ENCODE data around the gene PPP6R1. TPM values are rescaled to one million over a fixed set of nuclear protein-coding genes. Genes with fewer than 3 reads are reported as not detected.

PPP6R1 gene
- total RNA-seq, 1 experiment from 2014 or later, result 79.7 TPM

- TF ChIP-seq CTCF (conservative IDR thresholded peaks at IDR 0.05), result no peak
- Histone ChIP-seq H3T11ph (ENCODE audit: low read length) (no peak overlapping the region), H2BK12ac (ENCODE audit: insufficient read length, low read depth, low read length) (no peak overlapping the region), H3K9ac (ENCODE audit: extremely low read depth, insufficient read length, low read length) (no peak overlapping the region), H3K23ac (ENCODE audit: insufficient read length, low read depth, low read length) (no peak overlapping the region), H3K27ac (ENCODE audit: insufficient read length, low read depth, low read length) (no peak overlapping the region), H3K14ac (ENCODE audit: insufficient read depth, low read length) (no peak overlapping the region), H3K4ac (ENCODE audit: low read depth, low read length) (no peak overlapping the region), H3K4me2 (ENCODE audit: insufficient read depth, insufficient read length, low read length) (no peak overlapping the region), H3K27me3 (ENCODE audit: insufficient read depth, low read length) (no peaks in the 10 kb centered on the region), H3K79me2 (ENCODE audit: insufficient read depth, low read length) (no peaks in the 10 kb centered on the region), H3K18ac (ENCODE audit: insufficient read length, low read depth, low read length) (no peak overlapping the region), H2BK120ac (ENCODE audit: low read depth, low read length, poor library complexity, severe bottlenecking) (no peak overlapping the region), H2AFZ (ENCODE audit: low read length) (no peak overlapping the region), H2BK5ac (ENCODE audit: insufficient read length, low read length) (no peak overlapping the region), H2BK15ac (ENCODE audit: low read depth, low read length) (no peak overlapping the region), H2AK5ac (ENCODE audit: insufficient read length, low read length) (no peak overlapping the region), H3K79me1 (ENCODE audit: insufficient read depth, low read depth, low read length, poor library complexity, severe bottlenecking) (no peaks in the 10 kb centered on the region), H2BK20ac (ENCODE audit: low read depth, low read length, poor library complexity, severe bottlenecking) (no peak overlapping the region), H3K9me3 (ENCODE audit: control insufficient read depth, low read depth, low read length) (no peaks in the 10 kb centered on the region), H4K20me1 (ENCODE audit: control insufficient read depth, insufficient read depth, insufficient read length) (no peaks in the 10 kb centered on the region), H4K91ac (ENCODE audit: insufficient read length, low read depth, low read length) (no peak overlapping the region), H4K8ac (replicated peaks; ENCODE audit: insufficient read length, low read depth, low read length) (no peak overlapping the region), H4K5ac (ENCODE audit: insufficient read length, low read depth, low read length) (no peak overlapping the region), H3K56ac (ENCODE audit: insufficient read length, low read depth, low read length) (no peak overlapping the region), H3K23me2 (ENCODE audit: insufficient read length, low read depth, low read length, poor library complexity, severe bottlenecking) (no peaks in the 10 kb centered on the region), H3K4me1 (ENCODE audit: insufficient read depth, low read length) (no peaks in the 10 kb centered on the region)
- Mint-ChIP-seq H3K4me3 (no peak overlapping the region; a peak in 1 of 5 replicates), H3K9me3 (no peaks in the 10 kb centered on the region; a peak in 2 of 5 replicates), H3K27me3 (ENCODE audit: low read depth) (peaks cover 30% of the 10 kb centered on the region), H3K4me1 (peaks cover 2 to 4% of the 10 kb centered on the region in 2 experiments; a peak in 2 of 4 replicates), H3K36me3 (ENCODE audit: insufficient read depth in 1 of 3, low read depth in 3 of 3) (no peaks in the 10 kb centered on the region), H3K27ac (no peak overlapping the region; a peak in 1 of 7 replicates)
- no peak for DNase-seq
- no CpG with 5 or more reads among the region's 12 CpGs for WGBS (ENCODE audit: extremely low coverage, insufficient read length, low lambda C conversion rate)
Observed at GRCh38 chr19:55193481-55193880, 65.3 kb downstream of the PPP6R1 start.

Data from H9 (cell line).